OCI-LY1 (cell line): ENCODE data around the gene ZCCHC17.

Source experiments
- H2AFZ ChIP-seq: fragments of 200-600 bp; sonication (generic), shearing (Covaris generic); 2 replicates; pipeline ENCODE4 v1.6.0; 2014; ENCODE audit warnings: antibody characterized with exemption, mild to moderate bottlenecking, low read length
- H3F3A ChIP-seq: fragments of 200-600 bp; sonication (generic), shearing (Covaris generic); 2 replicates; pipeline ENCODE4 v1.6.0; 2014; ENCODE audit warnings: mild to moderate bottlenecking, antibody characterized with exemption, low read length, moderate library complexity; ENCODE audit not compliant: insufficient read depth
- H3K27ac ChIP-seq: fragments of 200-600 bp; sonication (generic); 2 replicates; pipeline ENCODE4 v1.5.1; 2014; ENCODE audit warnings: low read length, mixed run types, mild to moderate bottlenecking, low read depth; ENCODE audit not compliant: poor library complexity, severe bottlenecking
- H3K27me3 ChIP-seq: fragments of 200-600 bp; sonication (generic); 2 replicates; pipeline ENCODE4 v1.6.0; 2014; ENCODE audit warnings: antibody characterized with exemption, mild to moderate bottlenecking, low read length, moderate library complexity; ENCODE audit not compliant: insufficient read depth
- H3K36me3 ChIP-seq: fragments of 200-600 bp; sonication (generic); 2 replicates; pipeline ENCODE4 v1.6.1; 2014; ENCODE audit warnings: mild to moderate bottlenecking, antibody characterized with exemption, low read length, moderate library complexity, mixed read lengths; ENCODE audit not compliant: insufficient read depth
- H3K4me1 ChIP-seq: fragments of 200-600 bp; sonication (generic); 2 replicates; pipeline ENCODE4 v1.5.1; 2014; ENCODE audit warnings: mild to moderate bottlenecking, low read length, moderate library complexity; ENCODE audit not compliant: insufficient read depth, severe bottlenecking
- H3K4me2 ChIP-seq: fragments of 200-600 bp; sonication (generic), shearing (Covaris generic); 2 replicates; pipeline ENCODE4 v1.6.1; 2014; ENCODE audit warnings: low read length
- H3K4me3 ChIP-seq: fragments of 200-600 bp; sonication (generic); 2 replicates; pipeline ENCODE4 v1.5.1; 2014; ENCODE audit warnings: low read length, low read depth, mild to moderate bottlenecking, mixed read lengths; ENCODE audit not compliant: poor library complexity, severe bottlenecking
- H3K79me2 ChIP-seq: fragments of 200-600 bp; shearing (Covaris generic); 2 replicates; pipeline ENCODE4 v1.6.1; 2016; ENCODE audit warnings: mixed run types, low read length, mixed read lengths; ENCODE audit not compliant: insufficient read depth
- H3K9ac ChIP-seq: fragments of 200-600 bp; sonication (generic), shearing (Covaris generic); 2 replicates; pipeline ENCODE4 v1.6.1; 2014; ENCODE audit warnings: mild to moderate bottlenecking, low read length, mixed read lengths
- H3K9me2 ChIP-seq: fragments of 200-600 bp; sonication (generic), shearing (Covaris generic); 2 replicates; pipeline ENCODE4 v1.6.1; 2014; ENCODE audit warnings: low read depth, mild to moderate bottlenecking, low read length, mixed read lengths
- H3K9me3 ChIP-seq: fragments of 200-600 bp; shearing (Covaris generic); 2 replicates; pipeline ENCODE4 v1.6.1; 2014; ENCODE audit warnings: low read length, mixed read lengths
- H4K20me1 ChIP-seq: fragments of 200-600 bp; sonication (generic), shearing (Covaris generic); 2 replicates; pipeline ENCODE4 v1.6.0; 2016; ENCODE audit warnings: mild to moderate bottlenecking, low read length; ENCODE audit not compliant: insufficient read depth
- CTCF ChIP-seq: fragments of 200-600 bp; sonication (generic), shearing (Covaris generic); IDR thresholded peaks from 2 replicates; pipeline ENCODE4 v1.5.1; 2017; ENCODE audit warnings: mild to moderate bottlenecking, antibody characterized with exemption, low read length, moderate library complexity, mixed read lengths
- EZH2 ChIP-seq: fragments of 200-600 bp; sonication (generic), shearing (Covaris generic); IDR thresholded peaks from 2 replicates; pipeline ENCODE4 v1.8.0; 2017; ENCODE audit warnings: borderline replicate concordance, mixed run types, mild to moderate bottlenecking, antibody characterized with exemption, low read length, moderate library complexity, mixed read lengths

ZCCHC17 gene

GRCh38 chr1:31306278-31306677, 9.4 kb downstream of the ZCCHC17 start:
- H3K9me3 ChIP-seq: no peaks in the 10 kb centered on the region
- H3K36me3 ChIP-seq: peaks cover 22% of the 10 kb centered on the region
- TF ChIP-seq EZH2: no peak
- TF ChIP-seq CTCF: no peak
- H3K9me2 ChIP-seq: no peaks in the 10 kb centered on the region
- no peak overlapping the region for H3K4me2 ChIP-seq
- H3K4me1 ChIP-seq: no peaks in the 10 kb centered on the region
- no peaks in the 10 kb centered on the region for H3K27me3 ChIP-seq
- H2AFZ ChIP-seq: no peak overlapping the region
- H3K9ac ChIP-seq: no peak overlapping the region
- no peak overlapping the region for H3K4me3 ChIP-seq
- no peak overlapping the region for H3K27ac ChIP-seq
- no peaks in the 10 kb centered on the region for H3F3A ChIP-seq
- H3K79me2 ChIP-seq: peaks cover 3% of the 10 kb centered on the region; the same call in 1 of the 2 replicates
- H4K20me1 ChIP-seq: no peaks in the 10 kb centered on the region

GRCh38 chr1:31308036-31308435, 11.2 kb downstream of the ZCCHC17 start:
- no peaks in the 10 kb centered on the region for H3K4me1 ChIP-seq
- H3K9ac ChIP-seq: no peak overlapping the region
- H3K4me3 ChIP-seq: no peak overlapping the region
- H3K27ac ChIP-seq: no peak overlapping the region
- H3K9me3 ChIP-seq: no peaks in the 10 kb centered on the region
- no peaks in the 10 kb centered on the region; the same call in 1 of the 2 replicates for H3K9me2 ChIP-seq
- H4K20me1 ChIP-seq: no peaks in the 10 kb centered on the region
- no peak overlapping the region for H2AFZ ChIP-seq
- no peaks in the 10 kb centered on the region for H3K27me3 ChIP-seq
- no peak overlapping the region for H3K4me2 ChIP-seq
- H3K79me2 ChIP-seq: no peaks in the 10 kb centered on the region
- no peaks in the 10 kb centered on the region for H3F3A ChIP-seq
- no peak for TF ChIP-seq CTCF
- no peak for TF ChIP-seq EZH2
- H3K36me3 ChIP-seq: peaks cover 38% of the 10 kb centered on the region

- H3K36me3 ChIP-seq: peaks cover 48% of the 10 kb centered on the region
- no peak overlapping the region for H2AFZ ChIP-seq
These were observed 13.4 kb downstream of the ZCCHC17 start for GRCh38 chr1:31310198-31310597.

More at GRCh38 chr1:31310198-31310597, 13.4 kb downstream of the ZCCHC17 start:
- H3K9me2 ChIP-seq: no peaks in the 10 kb centered on the region; the same call in 1 of the 2 replicates
- no peaks in the 10 kb centered on the region for H4K20me1 ChIP-seq
- no peaks in the 10 kb centered on the region for H3K4me1 ChIP-seq
- H3K27ac ChIP-seq: no peak overlapping the region
- no peak overlapping the region for H3K9ac ChIP-seq
- no peaks in the 10 kb centered on the region for H3K27me3 ChIP-seq
- no peaks in the 10 kb centered on the region for H3K79me2 ChIP-seq
- TF ChIP-seq EZH2 (no peak), CTCF (no peak)
- no peak overlapping the region for H3K4me3 ChIP-seq
- H3F3A ChIP-seq: no peaks in the 10 kb centered on the region
- H3K4me2 ChIP-seq: no peak overlapping the region
- no peaks in the 10 kb centered on the region for H3K9me3 ChIP-seq
